CD4-positive, alpha-beta T cell treated with Interleukin-4 for 1 hour (primary cell): ENCODE results near the gene RHOT2.

ENCODE experiments used
- DNase-seq, 2 donors: peaks; one replicate each; pipeline ENCODE4 v3.0.0-alpha.2; 2020 to 2022

The RHOT2 gene

DNA sequence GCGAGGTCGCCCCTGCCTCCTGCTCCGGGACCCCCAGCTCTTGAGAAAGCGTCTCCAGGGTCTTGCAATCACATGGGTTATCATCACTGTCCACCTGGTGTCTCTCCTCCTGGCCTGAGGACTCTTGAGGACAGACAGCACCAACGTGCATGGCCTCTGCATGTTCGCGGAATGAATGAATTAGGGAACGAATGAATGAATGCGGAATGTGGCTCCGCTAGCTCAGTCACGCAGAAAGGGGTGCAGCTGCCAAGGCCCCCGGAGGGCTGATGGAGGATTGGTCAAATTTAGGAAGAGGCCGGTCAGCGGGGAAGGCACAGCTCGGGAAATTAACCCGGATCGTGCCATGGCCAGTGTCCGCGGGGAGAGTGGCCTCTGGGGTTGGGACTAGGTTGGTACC lies 34.4 kb downstream of the RHOT2 start:
- no peak for DNase-seq

DNA sequence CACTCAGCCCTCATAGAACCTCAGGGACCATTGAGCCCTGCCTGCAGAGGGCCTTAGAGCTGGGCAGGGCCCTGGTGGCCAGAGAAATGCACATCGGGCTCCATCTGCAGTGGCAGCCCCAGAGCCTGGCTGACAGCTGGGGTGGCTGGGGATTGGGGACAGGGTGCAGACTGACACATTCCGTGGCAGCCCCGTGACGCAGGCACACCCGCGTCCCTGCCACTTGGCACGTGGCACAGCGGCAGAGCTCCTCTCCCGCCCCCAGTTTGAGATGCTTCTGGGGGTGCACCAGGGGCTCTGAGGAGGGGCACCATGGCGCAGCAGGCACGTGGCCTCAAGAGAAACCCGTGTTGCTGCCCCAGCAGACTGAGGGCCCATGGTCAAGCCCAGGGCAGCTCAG lies 35.5 kb downstream of the RHOT2 start:
- no peak for DNase-seq

DNA sequence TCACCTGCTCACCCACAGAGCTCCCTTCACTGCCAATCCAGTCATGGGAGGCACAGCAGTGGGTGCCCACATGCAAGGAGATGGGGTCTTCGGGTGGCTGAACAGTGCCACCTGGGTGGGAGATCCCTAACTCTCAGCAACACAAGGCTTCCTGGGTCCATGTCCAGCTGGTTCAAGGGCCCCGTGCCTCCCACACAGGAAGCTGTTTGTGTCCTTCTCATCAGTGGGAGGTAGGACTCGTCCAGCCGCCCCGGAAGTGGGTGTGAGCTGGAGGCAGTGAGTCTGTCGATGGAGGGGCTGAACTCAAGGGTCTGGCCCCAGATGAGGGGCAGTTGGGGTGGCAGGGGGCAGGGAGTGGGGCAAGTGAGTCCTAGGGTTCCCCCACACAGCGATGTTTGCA lies 36.1 kb downstream of the RHOT2 start:
- no peak for DNase-seq

DNA sequence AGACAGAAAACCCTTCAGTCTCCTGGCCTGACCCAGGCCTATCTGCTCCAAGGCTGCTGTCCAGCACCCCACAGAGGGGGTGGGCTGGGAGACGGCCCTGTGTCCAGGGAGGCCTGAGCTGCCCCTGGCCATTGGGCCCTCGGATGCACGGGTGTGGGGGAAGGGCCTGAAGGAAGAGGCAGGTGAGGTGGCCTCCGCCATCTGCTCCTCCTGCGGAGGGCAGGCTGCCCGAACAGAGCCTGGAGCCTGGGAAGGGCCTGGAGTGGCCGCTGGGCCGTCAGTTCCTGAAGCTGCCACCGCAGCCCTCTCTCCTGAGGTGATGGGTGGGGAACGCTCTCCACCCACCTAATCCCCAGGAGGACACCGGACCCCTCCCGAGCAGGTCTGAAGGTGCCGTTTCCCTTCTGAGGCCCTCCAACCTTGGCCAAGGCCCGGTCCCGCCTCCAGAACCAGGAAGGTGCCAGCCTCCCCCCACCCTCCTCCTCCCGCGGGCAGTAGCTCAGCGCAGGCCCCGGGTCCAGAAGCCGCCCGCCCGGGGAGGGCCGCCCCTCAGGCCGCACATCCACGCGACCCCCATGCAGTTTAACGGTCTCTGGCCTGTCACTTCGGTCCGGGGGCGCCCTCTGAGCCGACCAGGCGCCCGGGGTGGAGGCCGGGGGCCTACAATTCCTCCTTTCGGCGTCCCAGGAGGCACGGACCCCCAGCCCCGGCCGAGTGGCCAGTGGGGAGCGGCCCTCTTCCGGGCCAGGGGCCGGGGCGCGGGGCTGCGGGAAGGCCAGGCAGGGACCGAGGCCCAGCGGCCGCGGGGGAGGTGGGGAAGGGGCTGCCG lies 36.8 kb downstream of the RHOT2 start:
- no peak for DNase-seq

DNA sequence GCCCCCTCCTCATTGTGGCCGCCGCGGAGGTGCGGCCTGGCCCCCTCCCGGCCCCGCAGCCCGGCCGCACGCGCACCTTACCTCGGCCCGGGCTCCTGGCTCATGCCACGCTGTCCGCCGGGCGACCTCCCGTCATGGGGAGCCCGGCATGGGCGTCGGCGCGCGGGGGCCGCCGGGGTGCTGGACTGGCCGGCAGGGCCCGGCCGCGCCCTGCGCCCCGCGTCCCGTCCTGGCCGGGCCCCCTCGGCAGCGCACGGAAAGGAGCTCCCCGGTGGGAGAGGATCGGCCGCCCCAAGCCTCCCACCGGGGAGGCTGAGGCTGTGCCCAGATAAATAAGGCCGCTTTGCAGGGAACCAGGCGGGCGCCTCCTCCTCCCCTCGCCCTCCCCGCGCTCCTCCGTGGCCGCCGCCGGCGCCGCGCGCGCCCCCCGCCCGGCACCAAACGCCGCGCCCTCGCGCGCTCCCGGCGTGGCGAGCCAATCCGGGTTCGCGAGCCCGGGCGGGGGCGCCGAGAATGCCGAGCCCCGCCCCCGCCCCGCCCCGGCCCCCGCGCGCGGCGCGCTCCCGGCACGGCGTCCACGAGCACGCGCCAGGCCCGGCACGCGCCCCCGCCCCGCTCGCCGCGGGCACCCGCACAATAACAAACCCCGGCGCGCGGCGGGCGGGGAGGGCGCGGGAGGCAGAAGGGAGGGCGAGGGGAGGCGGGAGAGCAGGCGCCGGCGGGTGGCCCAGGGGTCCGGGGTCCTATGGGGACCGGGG lies 37.7 kb downstream of the RHOT2 start, which contains the start of gene FBXL16:
FBXL16 (minus strand) TSS at position 371 of the 758 bp plus-strand sequence. CDS start 8,396 bp downstream, outside the sequence.
- DNase-seq = no peak

DNA sequence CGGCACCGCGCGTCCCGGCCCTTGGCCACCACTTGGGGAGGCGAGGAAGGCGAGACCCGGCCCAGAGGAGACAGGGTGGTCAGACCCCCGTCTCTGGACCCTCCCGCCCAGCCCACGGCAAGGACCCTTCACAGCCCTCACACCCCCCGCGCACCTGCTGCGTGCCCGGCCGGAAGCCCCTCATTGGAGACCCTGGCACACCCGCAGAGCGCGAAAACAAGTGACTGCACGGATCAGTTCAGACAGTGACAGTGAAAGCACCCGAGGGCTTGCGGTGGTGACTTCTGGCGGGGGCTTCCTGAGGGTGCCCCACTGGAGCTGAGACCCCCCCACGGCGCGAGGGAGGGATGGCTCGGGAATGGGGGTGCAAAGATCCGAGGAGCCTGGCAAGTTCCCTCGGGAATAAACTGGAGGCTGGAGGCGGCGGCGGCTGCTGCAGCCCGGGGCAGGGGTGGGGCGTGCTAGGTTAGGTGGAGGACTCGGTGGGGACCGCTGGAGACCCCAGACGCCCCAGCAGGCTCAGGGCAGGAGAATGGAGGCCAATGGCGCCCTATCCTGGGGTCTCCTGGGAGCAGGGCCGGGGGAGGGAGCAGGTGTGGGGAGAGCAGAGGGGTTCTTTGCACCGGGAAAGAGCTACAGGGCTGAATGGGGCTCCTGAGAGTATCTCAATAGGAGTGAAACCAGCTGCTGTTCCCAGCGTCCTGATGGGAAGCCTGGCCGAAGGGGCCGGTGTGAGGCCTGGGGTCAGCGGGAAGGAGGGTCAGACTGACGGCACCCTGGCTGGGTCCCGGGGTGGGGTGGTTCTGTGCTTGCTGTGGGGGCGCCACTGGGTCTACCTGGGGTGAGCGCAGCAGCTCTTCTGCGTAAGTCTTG lies 38.5 kb downstream of the RHOT2 start:
- no peak for DNase-seq

DNA sequence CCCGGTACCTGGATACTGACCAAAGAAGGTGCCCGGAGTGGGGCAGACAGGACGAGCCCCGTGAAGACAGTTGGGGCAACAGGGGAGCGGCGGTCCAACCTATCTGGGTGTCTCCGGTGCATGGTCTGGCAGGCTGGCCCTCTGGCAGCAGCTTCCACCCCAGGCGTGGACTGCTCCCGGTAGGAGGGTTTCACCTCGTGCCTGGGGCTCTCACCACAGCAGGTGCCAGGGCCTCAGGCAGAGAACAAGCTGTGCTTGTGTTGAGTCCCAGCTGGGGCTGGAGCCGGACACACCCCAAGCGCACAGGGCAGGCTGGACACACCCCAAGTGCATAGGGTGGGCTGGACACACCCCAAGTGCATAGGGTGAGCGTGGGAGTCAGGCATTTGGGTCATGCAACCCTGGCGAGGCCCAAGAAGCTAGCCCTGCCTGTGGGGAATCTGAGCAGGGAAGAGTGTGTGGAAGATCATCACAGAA lies 39.2 kb downstream of the RHOT2 start:
- DNase-seq = no peak

DNA sequence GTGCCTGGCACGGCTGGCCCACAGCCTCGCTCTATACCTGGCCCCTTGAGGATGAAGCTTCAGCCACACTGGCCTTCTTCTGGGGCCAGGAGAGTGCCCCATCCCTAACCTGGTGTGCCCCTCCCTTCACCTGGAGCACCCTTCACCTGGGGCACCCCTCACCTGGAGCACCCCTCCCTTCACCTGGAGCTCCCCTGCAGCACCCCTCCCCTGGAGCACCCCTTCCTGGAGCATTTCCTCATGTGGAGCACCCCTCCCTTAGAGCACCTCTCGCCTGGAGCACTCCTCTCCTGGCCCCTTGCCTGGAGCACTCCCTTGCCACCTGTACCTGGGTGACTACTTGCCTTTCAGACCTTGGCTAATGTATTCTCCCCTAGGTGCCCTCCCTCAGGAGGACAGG lies 40.1 kb downstream of the RHOT2 start:
- DNase-seq = no peak

DNA sequence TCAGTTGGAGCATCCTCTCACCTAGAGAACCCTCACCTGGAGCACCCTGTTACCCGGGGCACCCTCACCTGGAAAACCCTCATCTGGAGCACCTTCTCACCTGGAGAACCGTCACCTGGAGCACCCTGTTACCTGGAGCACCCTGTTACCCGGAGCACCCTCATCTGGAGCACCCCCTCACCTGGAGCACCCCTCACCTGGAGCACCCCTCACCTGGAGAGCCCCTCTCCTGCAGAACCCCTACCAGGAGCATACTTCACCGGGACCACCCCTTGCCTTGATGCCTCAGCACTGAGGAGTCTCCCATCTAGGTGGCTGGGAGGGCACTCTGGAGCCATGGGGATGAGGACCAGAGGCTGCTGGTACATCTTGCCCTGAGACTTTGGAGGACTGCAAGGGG lies 41.0 kb downstream of the RHOT2 start:
- DNase-seq = no peak

DNA sequence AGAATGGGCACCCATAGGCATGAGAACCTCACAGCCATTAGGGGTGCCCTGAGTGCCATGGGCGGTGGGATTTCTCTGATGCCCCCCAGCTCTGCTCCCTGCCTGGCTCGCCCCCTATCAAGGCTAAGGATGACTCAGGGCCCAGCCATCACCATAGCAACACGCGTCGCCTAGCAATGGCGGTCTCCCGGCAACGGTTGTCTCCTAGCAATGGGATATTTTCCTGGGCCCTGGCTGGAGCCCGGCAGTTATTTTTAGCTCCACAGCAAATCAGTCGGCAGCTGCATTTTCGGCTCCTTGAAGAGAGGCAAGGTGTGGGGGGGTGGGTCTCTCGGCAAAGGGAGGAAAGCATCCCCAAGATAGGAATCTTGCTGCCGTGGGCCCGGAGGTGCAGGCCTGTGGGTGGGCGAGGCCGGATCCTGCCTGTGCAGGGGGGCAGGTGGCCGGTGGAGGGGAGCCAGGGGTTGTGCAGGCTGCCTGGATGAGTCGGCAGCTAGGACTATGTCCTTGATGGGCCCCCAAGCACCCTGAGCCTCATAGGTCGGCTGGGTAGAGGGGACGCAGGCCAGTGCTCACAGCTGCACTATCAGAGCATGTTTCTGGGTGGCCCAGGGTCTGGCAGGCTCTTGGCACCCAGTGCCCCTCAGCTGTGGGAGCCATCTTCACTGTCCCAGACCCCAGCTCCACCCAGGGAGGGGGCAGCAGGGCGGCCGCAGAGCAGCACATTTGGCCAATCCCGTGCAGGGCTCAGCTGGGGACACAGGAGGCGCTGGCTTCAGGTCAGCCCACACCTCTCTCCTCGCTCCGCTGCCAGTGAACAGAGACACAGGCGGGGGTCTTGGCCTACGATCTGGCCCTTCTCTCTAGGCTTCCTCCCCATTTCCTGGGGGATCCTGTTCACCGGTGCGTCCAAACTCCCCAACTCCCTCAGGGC lies 41.9 kb downstream of the RHOT2 start:
- no peak for DNase-seq

DNA sequence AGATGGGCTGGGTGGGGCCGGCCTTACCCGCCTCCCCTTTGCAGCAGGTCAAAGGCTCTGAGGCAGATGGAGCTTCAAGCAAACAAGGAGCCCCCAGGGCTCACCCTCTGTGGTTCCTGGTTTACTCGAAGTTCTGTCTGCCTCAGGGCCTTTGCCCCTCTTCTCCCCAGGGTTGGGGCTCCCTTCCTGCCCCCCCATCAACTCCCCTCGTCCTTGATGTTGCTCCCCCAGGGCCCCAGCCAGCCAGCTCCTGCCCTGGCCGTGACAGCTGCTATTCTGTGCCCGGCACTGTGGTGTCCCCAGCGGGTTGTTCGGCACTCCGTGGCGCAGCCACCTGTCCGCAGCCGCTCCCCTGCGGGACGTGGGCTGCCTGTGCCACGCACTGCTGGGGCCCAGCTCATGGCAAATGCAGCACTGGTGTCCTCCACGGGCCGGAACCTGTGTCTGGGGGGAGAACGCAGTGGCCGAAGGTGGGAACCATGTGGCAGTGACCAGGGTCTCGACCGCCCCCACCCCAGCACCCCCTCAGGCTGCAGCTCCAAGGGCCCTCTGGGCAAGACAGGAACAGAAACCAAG lies 42.7 kb downstream of the RHOT2 start:
- DNase-seq = no peak

DNA sequence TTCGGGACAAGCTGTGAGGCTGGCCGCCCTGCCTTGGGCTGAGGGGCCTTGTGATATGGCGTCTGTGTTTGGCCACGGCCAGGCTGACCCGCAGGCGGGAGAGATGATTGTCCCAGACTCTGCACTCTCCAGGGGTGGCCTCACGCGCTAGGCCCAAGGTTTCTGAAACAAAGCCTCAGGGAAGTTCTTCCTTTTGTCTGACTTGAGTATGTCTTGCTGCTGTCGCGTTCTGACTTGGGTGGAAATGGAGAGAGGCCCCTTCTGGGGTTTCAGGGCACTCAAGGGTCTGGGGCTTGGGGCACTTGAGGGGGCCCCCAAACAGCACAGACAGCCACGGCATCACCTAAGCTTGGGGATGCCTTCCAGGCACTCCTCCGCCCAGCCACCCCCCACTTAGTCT lies 43.2 kb downstream of the RHOT2 start:
- DNase-seq = no peak

DNA sequence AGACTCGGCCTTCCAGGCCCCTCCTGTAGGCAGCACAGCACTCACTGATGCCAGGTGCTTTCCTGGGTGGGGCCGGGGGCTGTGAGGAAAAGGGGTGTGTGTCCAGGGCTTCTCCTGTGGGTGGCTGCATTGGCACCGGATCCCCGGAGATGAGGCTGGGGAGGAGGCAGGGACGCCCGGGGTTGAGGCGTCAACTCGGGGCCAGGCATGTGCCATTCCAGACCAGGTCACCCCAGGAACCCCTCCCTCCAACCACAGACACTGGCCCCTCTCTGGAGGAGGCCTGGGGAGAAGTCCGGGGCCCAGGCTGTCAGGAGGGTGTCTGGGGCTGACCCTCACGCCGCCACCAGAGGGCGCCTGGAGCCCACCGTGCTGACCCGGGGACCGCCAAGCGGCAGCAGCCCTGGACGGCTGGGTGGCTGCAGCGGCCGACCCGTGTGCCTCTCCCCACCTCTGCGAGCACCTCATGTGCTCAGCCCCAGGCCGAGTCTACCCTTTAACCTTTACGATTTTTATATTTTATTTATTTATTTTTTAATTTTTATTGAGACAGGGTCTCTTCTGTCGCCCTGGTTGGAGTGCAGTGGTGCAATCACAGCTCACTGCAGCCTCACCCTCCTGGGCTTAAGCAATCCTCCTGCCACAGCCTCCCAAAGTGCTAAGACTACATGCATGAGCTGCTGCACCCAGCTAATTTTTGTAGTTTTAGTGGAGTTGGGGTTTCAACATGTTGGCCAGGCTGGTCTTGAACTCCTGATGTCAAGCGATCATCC lies 43.8 kb downstream of the RHOT2 start:
- DNase-seq = peak; percentile 78

DNA sequence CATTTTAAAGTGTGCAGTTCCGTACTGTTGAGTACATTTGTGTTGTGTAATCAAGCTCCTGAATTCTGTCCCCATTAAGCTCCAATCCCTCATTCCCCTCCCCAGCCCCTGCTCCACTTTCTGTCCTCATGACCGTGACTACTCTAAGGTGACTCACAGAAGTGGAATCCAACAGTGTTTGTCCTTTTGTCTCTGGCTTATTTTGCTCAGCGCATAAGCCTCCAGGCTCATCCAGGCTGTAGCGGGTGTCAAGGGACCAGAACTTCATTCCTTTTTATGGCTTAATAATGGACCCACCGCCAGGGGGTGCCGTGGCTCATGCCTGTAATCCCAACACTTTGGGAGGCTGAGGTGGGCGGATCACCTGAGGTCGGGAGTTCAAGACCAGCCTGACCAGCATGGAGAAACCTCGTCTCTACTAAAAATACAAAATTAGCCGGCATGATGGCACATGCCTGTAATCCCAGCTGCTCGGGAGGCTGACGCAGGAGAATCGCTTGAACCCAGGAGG lies 44.9 kb downstream of the RHOT2 start:
- peak; percentile 40 to 53 for DNase-seq

DNA sequence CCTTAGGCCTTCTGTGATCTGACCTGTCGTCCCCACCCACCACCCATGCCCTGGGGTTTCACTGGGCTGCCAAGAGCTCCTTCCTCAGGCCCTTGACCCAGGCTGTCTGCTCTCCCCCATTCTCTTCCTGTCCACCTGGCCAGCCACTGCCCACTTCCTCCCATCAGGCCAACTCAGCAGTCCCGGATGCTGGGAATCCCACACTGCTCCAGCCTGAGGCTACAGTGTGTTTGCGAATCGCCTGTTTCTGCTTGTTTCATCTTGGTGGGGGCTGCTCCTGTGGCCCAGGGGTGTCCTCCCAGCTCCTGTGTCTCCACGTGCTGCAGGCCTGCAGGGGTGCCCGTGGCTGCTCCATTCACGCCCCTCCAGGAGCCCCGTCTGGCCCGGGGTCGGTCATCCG lies 46.1 kb downstream of the RHOT2 start:
- no peak for DNase-seq

DNA sequence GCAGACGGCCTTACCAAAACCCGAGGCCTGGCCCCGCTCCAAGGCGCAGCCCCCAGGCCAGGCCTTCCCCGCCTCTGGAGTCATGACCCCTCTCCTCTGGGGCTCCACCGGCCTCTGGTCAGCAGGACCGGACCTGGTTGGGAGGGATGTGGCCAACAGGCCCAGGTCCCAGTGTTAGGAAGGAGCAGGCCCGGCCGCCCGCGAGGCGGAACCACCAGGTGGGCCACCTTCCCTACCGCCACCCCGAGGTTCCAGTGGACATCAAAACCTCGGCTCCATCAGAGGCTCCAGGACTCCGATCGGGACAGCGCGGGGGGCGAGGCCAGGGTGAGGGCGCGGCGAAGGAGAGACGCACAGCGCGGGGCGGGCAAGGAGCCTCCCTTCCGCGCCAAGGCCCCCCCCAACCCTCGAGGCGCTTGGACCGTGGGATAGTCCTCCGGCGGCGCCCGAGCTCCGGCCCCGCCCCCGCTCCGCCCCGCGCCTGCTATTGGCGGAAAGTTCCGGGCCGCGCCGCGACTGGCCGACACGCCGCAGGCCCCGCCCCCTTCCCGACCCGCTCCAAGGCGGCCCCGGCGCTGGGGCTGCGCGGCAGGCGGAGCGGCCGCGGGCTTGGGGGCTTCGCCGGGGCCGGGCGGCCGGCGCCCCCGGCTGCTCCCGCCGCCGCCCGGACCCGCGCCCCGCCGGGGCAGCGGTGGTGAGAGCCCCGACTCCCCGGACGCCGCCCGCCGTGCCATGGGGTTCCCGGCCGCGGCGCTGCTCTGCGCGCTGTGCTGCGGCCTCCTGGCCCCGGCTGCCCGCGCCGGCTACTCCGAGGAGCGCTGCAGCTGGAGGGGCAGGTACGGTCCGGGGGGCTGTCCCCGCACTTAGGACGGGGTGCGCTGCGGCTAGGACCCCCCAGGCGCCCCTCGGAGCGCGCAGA lies 46.9 kb downstream of the RHOT2 start, which contains the start of gene METRN:
METRN (plus strand) TSS at position 561 of the 919 bp plus-strand sequence; CDS start at position 733, 172 bp downstream.
- peak; percentile 85 to 88 for DNase-seq

DNA sequence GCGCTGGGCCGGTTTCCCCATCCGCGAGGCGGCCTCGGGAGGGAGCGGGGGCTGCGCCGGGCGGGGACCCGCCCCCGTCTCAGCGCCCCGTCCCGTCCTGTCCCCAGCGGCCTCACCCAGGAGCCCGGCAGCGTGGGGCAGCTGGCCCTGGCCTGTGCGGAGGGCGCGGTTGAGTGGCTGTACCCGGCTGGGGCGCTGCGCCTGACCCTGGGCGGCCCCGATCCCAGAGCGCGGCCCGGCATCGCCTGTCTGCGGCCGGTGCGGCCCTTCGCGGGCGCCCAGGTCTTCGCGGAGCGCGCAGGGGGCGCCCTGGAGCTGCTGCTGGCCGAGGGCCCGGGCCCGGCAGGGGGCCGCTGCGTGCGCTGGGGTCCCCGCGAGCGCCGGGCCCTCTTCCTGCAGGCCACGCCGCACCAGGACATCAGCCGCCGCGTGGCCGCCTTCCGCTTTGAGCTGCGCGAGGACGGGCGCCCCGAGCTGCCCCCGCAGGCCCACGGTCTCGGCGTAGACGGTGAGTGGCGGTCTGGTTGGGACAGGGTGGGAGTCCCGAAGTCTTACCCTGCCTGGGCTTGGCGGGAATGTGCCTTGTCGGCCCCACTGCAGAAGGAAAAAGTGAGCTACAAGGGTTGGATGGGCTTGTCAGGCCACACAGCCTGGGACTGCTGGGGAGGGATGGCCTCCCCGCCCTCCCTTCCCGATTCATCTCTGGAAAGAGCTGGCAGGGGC lies 47.7 kb downstream of the RHOT2 start:
- DNase-seq = no peak

DNA sequence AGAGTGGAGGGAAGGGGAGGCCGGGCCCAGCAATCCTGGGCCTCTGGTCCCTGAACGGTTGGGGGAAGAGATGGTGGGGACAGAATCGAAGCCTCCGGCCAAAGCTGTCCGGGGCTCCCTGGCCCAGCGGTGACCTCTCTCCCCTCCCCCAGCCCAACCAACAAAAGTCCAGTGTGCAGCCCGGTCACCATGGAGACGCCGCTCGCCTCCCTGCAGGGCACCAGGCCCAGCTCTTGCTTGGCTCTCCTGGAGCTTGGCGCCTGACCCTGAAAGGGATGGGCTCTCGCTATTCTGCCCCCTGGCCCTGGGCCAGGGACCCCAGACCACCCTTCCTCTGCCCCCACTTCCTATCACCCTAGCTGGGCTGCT lies 48.3 kb downstream of the RHOT2 start:
- DNase-seq = no peak
